GM12878 (cell line): ENCODE measurements around the gene RALGPS1. TPM values are rescaled to one million over a fixed set of nuclear protein-coding genes. Genes with fewer than 3 reads are reported as not detected.

ENCODE experiments used
- ATAC-seq: fragments of 200-7000 bp; cut with Tn5 transposase; 3 replicates; pipeline ENCODE4 v1.9.1; 2020; ENCODE audit warnings: mild to moderate bottlenecking, moderate library complexity
- BruUV-seq: library from RNA; stranded (reverse); fragments of 400-500 nt; replicated peaks from 2 replicates; lab custom pipeline; 2021; lab: Mats Ljungman, UMichigan
- CTCF ChIA-PET: fragments of 300-600 bp; sonication (Branson Sonifier 250); formaldehyde crosslinking; extraction: SDS; loops from one replicate; lab custom pipeline; 2021; ENCODE audit warnings: inconsistent platforms; lab: Yijun Ruan, JAX
- POLR2A ChIA-PET: fragments of 350-600 bp; formaldehyde crosslinking; extraction: SDS; loops from one replicate; lab custom pipeline; 2021; ENCODE audit warnings: inconsistent platforms; lab: Charles Lee
- RAD21 ChIA-PET: fragments of 300-600 bp; sonication (Branson Sonifier 250); formaldehyde crosslinking; loops from one replicate; lab custom pipeline; 2023; ENCODE audit warnings: antibody characterized with exemption; ENCODE audit not compliant: unreplicated experiment; lab: Charles Lee
- SMC1A ChIA-PET: fragments of 300-600 bp; sonication (Branson Sonifier 250); formaldehyde crosslinking; loops from one replicate; lab custom pipeline; 2023; ENCODE audit not compliant: unreplicated experiment, uncharacterized antibody; lab: Charles Lee
- DNase-seq: peaks from one replicate; pipeline ENCODE4 v3.0.0-alpha.2; 2011; ENCODE audit warnings: low read depth, low spot score
- FAIRE-seq: peaks from 3 replicates; lab custom pipeline; 2011; peaks lifted over from hg19 to GRCh38; lab: Jason Lieb, UNC
- H2AFZ ChIP-seq: 2 replicates; pipeline ENCODE4 v1.6.0; 2011; ENCODE audit warnings: low read depth, low read length, control low read depth; ENCODE audit not compliant: control insufficient read depth
- H3K27ac ChIP-seq: 2 replicates; pipeline ENCODE4 v1.5.1; 2011; ENCODE audit warnings: control low read depth; ENCODE audit not compliant: control insufficient read depth, insufficient read depth
- H3K27me3 ChIP-seq, 2 experiments: replicated peaks in 1 of 2; 2 replicates each; pipeline versions ENCODE4 v1.6.0 to v1.6.1; 2011; ENCODE audit warnings: low read length in 1 of 2; ENCODE audit not compliant: control insufficient read depth in 2 of 2, insufficient read depth in 2 of 2
- H3K36me3 ChIP-seq, 2 experiments: 2 replicates each; pipeline ENCODE4 v1.5.1; 2011; ENCODE audit warnings: low read length in 1 of 2; ENCODE audit not compliant: control insufficient read depth in 2 of 2, insufficient read depth in 2 of 2
- H3K4me1 ChIP-seq: 2 replicates; pipeline ENCODE4 v1.6.1; 2011; ENCODE audit warnings: mild to moderate bottlenecking, low read length, moderate library complexity, mixed read lengths; ENCODE audit not compliant: control insufficient read depth, insufficient read depth
- H3K4me2 ChIP-seq: 2 replicates; pipeline ENCODE4 v1.6.0; 2011; ENCODE audit warnings: control low read depth; ENCODE audit not compliant: control insufficient read depth, insufficient read depth
- H3K4me3 ChIP-seq: fragments of 200-600 bp; sonication (generic); 2 replicates; pipeline ENCODE4 v1.5.1; 2016
- H3K79me2 ChIP-seq: 2 replicates; pipeline ENCODE4 v1.6.0; 2011; ENCODE audit warnings: low read length; ENCODE audit not compliant: control insufficient read depth, insufficient read depth
- H3K9ac ChIP-seq: 2 replicates; pipeline ENCODE4 v1.8.0; 2011; ENCODE audit warnings: low read length, control low read depth, mixed read lengths; ENCODE audit not compliant: control insufficient read depth, insufficient read depth
- H3K9me3 ChIP-seq: replicated peaks from 3 replicates; pipeline ENCODE4 v1.5.1; 2011; ENCODE audit warnings: mild to moderate bottlenecking, low read length; ENCODE audit not compliant: control insufficient read depth, insufficient read depth
- H4K20me1 ChIP-seq: 2 replicates; pipeline ENCODE4 v1.6.0; 2011; ENCODE audit not compliant: control insufficient read depth, insufficient read depth
- BCLAF1 ChIP-seq: fragments of 450-650 bp; IDR thresholded peaks from 2 replicates; pipeline ENCODE4 v1.6.1; 2017; ENCODE audit warnings: antibody characterized with exemption, mild to moderate bottlenecking, moderate library complexity
- CHD2 ChIP-seq: IDR thresholded peaks from 2 replicates; pipeline ENCODE4 v1.6.1; 2011; ENCODE audit warnings: low read depth, low read length, improper control_type of control experiment, borderline replicate concordance
- DPF2 ChIP-seq: fragments of 450-650 bp; IDR thresholded peaks from 2 replicates; pipeline ENCODE4 v1.6.1; 2017; ENCODE audit warnings: mild to moderate bottlenecking
- EED ChIP-seq: sonication (generic); IDR thresholded peaks from 2 replicates; pipeline ENCODE4 v1.6.1; 2016; ENCODE audit warnings: antibody characterized with exemption, low read depth
- GATAD2B ChIP-seq: fragments of 450-650 bp; conservative IDR thresholded peaks from 2 replicates; pipeline ENCODE4 v1.6.1; 2017; ENCODE audit warnings: low read depth, mild to moderate bottlenecking, moderate library complexity
- HDAC6 ChIP-seq: fragments of 200-600 bp; sonication (generic); IDR thresholded peaks from one replicate; pipeline ENCODE4 v1.8.0; 2017; ENCODE audit warnings: antibody characterized with exemption; ENCODE audit not compliant: unreplicated experiment
- MEF2A ChIP-seq: IDR thresholded peaks from 2 replicates; pipeline ENCODE4 v1.6.1; 2011; ENCODE audit warnings: low read depth, mild to moderate bottlenecking, low read length, moderate library complexity; ENCODE audit not compliant: insufficient read depth
- MYC ChIP-seq: IDR thresholded peaks from 2 replicates; pipeline ENCODE4 v1.6.1; 2011; ENCODE audit warnings: mild to moderate bottlenecking, low read length, moderate library complexity, inconsistent platforms; ENCODE audit not compliant: insufficient read depth, insufficient replicate concordance, insufficient read length, severe bottlenecking
- POLR2AphosphoS2 ChIP-seq: IDR thresholded peaks from 2 replicates; pipeline ENCODE4 v1.6.1; 2011; ENCODE audit warnings: low read depth, mild to moderate bottlenecking, low read length, improper control_type of control experiment, moderate library complexity
- SRF ChIP-seq, 2 experiments: IDR thresholded peaks; 2 replicates each; pipeline ENCODE4 v1.6.1; 2011; ENCODE audit warnings: low read depth in 2 of 2, low read length in 2 of 2, mild to moderate bottlenecking in 1 of 2, moderate library complexity in 1 of 2
- TARDBP ChIP-seq: IDR thresholded peaks from 2 replicates; pipeline ENCODE4 v1.6.1; 2016; ENCODE audit warnings: borderline replicate concordance
- TCF7 ChIP-seq: IDR thresholded peaks from 2 replicates; pipeline ENCODE4 v1.6.1; 2014; ENCODE audit warnings: antibody characterized with exemption, borderline replicate concordance
- ZNF274 ChIP-seq: IDR thresholded peaks from one replicate; pipeline ENCODE4 v1.8.0; 2011; ENCODE audit not compliant: insufficient read length, insufficient read depth
- WGBS: methylation state at CpG from one replicate; pipeline ENCODE4 v1.1.6; 2016; ENCODE audit warnings: low lambda C conversion rate; ENCODE audit not compliant: insufficient replicate concordance, insufficient coverage; ENCODE audit errors: missing lambda C conversion rate; 5-methylcytosine and 5-hydroxymethylcytosine counted together
- in situ Hi-C: fragments of 300-500 bp; cut with MboI; formaldehyde crosslinking; loops from 9 replicates; pipeline ENCODE4 v1.14.3; 2018; ENCODE audit warnings: mixed read lengths
- intact Hi-C: fragments of 100-400 bp; cut with micrococcal nuclease; formaldehyde crosslinking; loops from one replicate; pipeline ENCODE4 v1.14.2; 2022; ENCODE audit not compliant: unreplicated experiment
- polyA plus RNA-seq, 11 experiments: library from polyadenylated mRNA; depleted of rRNA in 4 of 11; unstranded in 6 of 11; stranded (reverse) in 5 of 11; fragments of >200 nt; fragmentation: Nextera tagmentation in 4 of 11; fragmentation: Illumina TruSeq in 1 of 11; extraction: Ambion mirVana in 4 of 11; extraction: Trizol in 1 of 11; gene quantifications; 1 replicate in 1 of 11; 2 replicates in 10 of 11; pipeline versions ENCODE4 v1.2.1 to v1.2.3, GENCODE V29; 2011 to 2016; ENCODE audit warnings: inconsistent platforms in 2 of 11, missing spikeins in 2 of 11, low read depth in 1 of 11
- total RNA-seq, 4 experiments: library from RNA; depleted of rRNA in 3 of 4; stranded (reverse); fragments of >200 nt in 3 of 4; fragmentation: Illumina TruSeq in 1 of 4; extraction: Trizol in 1 of 4; gene quantifications; 2 replicates each; pipeline versions ENCODE4 v1.2.1 to v1.2.3, GENCODE V29; 2013 to 2021
- TF ChIP-seq, protein P1 (sequence below): IDR thresholded peaks from 2 replicates; pipeline ENCODE4 v1.6.1; 2012; ENCODE audit warnings: low read length, inconsistent platforms
- TF ChIP-seq, protein P2 (sequence below): fragments of 450-650 bp; IDR thresholded peaks from 2 replicates; pipeline ENCODE4 v1.6.1; 2014; ENCODE audit warnings: mild to moderate bottlenecking
- TF ChIP-seq, protein P3 (sequence below): IDR thresholded peaks from 2 replicates; pipeline ENCODE4 v1.6.1; 2011; ENCODE audit warnings: borderline replicate concordance, low read depth, mild to moderate bottlenecking, moderate library complexity, mixed read lengths, low read length; ENCODE audit not compliant: insufficient read depth; ENCODE audit errors: extremely low read length

RALGPS1 gene
- total and polyA plus RNA-seq, 10 of the 15 experiments (the other 5 are each of a cell fraction or from before 2014, with no cell fraction given): 0.13 to 5.6 (median 2.7) TPM

GRCh38 chr9:127154390-127155191 is 240.0 kb downstream of the RALGPS1 start:
- peak overlapping the region; percentile 19 for H3K9ac ChIP-seq
- H3K4me1 ChIP-seq: peaks cover 21% of the 10 kb centered on the region
- no peaks in the 10 kb centered on the region for H4K20me1 ChIP-seq
- peak overlapping the region; percentile 75 for H3K27ac ChIP-seq
- H3K79me2 ChIP-seq: no peaks in the 10 kb centered on the region
- H2AFZ ChIP-seq: peak overlapping the region; percentile 30; the same call in 1 of the 2 replicates
- BruUV-seq: TSS peak; percentile 69
- WGBS: under 1% methylated on average over 13 of the region's 13 CpGs
- H3K4me2 ChIP-seq: peak overlapping the region; percentile 80
- in situ Hi-C loops: no loop called here
- ChIA-PET RAD21 (interaction anchor here (0.7 to 3.6 kb wide), 15 partner anchors 12 to 188 kb away, joined by 3 to 76 read pairs (median 6); partner anchors contain the start of gene ANGPTL2), CTCF (interaction anchor here (0.7 to 1.9 kb wide), 12 partner anchors 9 to 189 kb away, joined by 3 to 8 read pairs (median 4); no protein-coding TSS in a partner anchor), SMC1A (interaction anchor here (0.8 to 28.4 kb wide), 19 partner anchors 11 to 188 kb away, joined by 3 to 812 read pairs (median 4); no protein-coding TSS in a partner anchor), POLR2A (interaction anchor here (0.8 to 3.0 kb wide), 7 partner anchors 12 to 94 kb away, joined by 3 to 23 read pairs (median 4); partner anchors contain the start of gene ANGPTL2)
- no peaks in the 10 kb centered on the region; a peak in 1 of 4 replicates for H3K36me3 ChIP-seq
- peak; percentile 84 for FAIRE-seq
- intact Hi-C loops: loop anchor here (1.0 kb wide), 1 partner anchor 12 kb away; no protein-coding TSS in a partner anchor
- H3K4me3 ChIP-seq: peak overlapping the region; percentile 4; the same call in 1 of the 2 replicates
- ATAC-seq: peak; percentile 80
- no peaks in the 10 kb centered on the region for H3K9me3 ChIP-seq
- peak; percentile 70 for DNase-seq
- H3K27me3 ChIP-seq: no peaks in the 10 kb centered on the region
- TF ChIP-seq DPF2 (peak; percentile 94), TCF7 (no peak), CHD2 (peak; percentile 68; the same call in 1 of the 2 replicates), HDAC6 (no peak), GATAD2B (no peak), SRF (IDR thresholded peaks at IDR 0.05; ENCODE audit: low read depth in 2 of 2, low read length in 2 of 2) (no peak), BCLAF1 (no peak), POLR2AphosphoS2 (no peak), ZNF274 (no peak), TARDBP (no peak), EED (peak; percentile 84), MEF2A (0 out of 2 replicates have a peak, but pooled peaks have one; percentile 5), MYC (no peak)
- TF ChIP-seq, protein P1, sequence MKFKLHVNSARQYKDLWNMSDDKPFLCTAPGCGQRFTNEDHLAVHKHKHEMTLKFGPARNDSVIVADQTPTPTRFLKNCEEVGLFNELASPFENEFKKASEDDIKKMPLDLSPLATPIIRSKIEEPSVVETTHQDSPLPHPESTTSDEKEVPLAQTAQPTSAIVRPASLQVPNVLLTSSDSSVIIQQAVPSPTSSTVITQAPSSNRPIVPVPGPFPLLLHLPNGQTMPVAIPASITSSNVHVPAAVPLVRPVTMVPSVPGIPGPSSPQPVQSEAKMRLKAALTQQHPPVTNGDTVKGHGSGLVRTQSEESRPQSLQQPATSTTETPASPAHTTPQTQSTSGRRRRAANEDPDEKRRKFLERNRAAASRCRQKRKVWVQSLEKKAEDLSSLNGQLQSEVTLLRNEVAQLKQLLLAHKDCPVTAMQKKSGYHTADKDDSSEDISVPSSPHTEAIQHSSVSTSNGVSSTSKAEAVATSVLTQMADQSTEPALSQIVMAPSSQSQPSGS: peak; percentile 83
- TF ChIP-seq, protein P2, sequence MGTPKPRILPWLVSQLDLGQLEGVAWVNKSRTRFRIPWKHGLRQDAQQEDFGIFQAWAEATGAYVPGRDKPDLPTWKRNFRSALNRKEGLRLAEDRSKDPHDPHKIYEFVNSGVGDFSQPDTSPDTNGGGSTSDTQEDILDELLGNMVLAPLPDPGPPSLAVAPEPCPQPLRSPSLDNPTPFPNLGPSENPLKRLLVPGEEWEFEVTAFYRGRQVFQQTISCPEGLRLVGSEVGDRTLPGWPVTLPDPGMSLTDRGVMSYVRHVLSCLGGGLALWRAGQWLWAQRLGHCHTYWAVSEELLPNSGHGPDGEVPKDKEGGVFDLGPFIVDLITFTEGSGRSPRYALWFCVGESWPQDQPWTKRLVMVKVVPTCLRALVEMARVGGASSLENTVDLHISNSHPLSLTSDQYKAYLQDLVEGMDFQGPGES: no peak
- TF ChIP-seq, protein P3, sequence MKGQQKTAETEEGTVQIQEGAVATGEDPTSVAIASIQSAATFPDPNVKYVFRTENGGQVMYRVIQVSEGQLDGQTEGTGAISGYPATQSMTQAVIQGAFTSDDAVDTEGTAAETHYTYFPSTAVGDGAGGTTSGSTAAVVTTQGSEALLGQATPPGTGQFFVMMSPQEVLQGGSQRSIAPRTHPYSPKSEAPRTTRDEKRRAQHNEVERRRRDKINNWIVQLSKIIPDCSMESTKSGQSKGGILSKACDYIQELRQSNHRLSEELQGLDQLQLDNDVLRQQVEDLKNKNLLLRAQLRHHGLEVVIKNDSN: no peak
